GM19467 (cell line): ENCODE results near the gene GOLGA2.

Source experiments
- ATAC-seq: cut with Tn5 transposase; IDR thresholded peaks from one replicate; pipeline ENCODE4 v1.9.1; 2021; ENCODE audit warnings: mild to moderate bottlenecking, moderate library complexity; ENCODE audit not compliant: unreplicated experiment

The GOLGA2 gene

DNA sequence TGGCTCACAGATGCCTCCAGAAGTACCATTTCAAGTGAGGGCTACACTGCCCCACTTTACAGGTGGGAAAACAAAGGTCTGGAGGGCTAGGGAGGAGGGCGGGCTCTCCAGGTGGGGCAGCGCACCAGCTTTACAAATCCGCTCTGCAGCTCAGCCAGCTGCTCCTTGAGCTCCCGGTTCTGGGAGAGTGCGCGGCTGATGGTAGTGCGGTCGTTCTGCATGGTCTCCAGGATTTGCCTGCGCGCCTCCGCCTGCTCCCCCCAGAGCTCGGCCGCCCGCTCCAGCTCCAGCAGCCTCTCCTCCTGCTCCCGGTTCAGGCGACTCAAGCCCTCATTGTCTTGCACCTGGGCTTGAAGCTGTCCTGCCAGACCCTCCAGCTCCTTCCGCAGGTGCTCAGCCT is 15.5 kb downstream of the GOLGA2 start:
- no peak for ATAC-seq

DNA sequence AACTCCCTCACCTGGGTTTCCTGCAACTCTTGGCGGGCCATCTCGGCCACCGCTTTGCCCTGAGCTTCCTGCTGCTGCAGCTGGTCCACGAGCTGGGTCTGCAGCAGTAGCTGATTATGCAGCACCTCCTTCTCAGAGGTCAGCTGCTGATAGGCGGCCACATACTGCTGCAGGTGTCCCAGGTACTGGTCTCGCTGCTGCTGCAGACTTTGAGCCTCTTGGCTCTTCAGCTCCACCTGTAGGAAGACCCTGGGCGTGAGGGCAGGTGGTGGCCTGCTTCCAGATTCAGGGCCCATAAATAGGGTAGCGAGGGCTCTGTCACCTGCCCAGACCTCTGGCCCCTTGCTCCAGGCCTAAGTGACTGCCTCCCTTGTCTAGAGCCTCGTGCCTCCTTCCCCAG is 16.7 kb downstream of the GOLGA2 start:
- ATAC-seq: no peak

DNA sequence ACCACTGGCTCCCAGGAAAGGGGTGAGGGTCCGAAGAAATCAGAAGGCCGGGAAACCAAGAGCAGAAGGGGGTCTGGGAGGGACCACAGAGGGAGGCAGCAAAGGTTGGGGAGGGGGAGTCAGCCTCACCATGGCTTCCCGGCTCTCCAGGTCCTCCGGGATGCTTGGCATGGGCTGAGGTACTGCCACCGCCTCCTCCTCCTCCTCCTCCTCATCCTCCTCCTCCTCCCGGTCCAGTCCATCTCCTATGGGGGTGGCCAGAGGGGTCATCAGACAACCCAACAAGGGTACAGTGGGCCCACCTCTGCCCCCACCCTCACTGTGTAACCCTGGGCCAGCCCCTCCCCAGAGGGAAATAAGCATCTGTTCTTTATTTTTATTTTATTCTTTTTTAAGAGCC is 17.5 kb downstream of the GOLGA2 start:
- ATAC-seq: no peak

DNA sequence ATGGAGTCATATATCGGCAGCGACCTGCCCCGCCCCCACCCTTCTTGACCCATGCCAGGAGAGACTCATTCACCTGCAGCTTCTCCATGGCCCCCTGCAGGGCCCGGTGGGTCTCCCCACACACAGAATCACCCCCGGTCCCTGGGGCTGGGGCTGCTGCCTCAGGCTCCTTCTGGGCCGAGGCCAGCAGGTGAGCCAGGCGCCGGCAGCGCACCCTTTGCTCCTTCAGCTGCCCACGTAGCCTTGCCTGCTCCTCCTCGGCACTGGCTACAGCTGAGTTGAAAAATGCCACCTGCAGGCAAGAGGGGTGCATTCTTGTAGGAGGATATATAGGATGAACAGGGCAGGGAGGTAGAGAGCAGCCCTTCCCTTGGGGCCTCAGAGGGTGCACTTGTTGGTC is 17.9 kb downstream of the GOLGA2 start:
- no peak for ATAC-seq

DNA sequence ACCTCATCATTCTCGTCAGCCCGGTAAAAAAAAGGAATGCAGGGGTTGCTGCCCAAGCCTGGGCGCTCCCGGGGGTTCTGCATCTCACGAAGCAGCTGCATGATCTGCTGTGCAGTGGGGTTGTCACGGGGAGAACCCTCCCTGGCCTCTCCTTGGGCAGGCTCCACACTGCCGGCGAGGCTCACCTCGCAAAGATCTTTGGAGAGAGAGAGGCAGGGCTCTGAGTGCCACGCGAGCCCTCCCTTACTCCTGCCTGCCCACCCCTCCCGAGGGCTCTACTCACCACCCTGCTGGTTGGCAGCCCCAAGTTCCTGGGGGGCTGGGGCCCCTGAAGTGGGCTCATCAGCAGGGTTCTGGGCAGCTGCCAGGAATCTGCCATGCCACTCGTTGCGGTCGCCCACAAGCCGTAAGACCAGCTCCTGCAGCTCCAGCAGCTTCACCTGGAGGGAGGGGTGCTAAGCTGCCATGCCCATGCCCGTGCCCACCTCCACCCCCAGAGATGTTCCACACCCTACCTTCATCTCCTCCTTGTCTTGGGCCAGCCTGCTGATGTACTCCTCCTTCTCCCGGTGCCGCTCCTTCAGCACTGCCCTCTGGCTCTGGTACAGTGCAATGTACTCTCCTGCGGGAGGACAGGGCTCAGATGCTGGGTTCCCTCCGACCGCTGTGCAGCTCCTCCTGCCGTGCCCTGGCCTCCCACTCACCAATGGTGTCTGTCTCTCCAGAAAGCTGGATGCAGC is 18.6 kb downstream of the GOLGA2 start:
- ATAC-seq: no peak

DNA sequence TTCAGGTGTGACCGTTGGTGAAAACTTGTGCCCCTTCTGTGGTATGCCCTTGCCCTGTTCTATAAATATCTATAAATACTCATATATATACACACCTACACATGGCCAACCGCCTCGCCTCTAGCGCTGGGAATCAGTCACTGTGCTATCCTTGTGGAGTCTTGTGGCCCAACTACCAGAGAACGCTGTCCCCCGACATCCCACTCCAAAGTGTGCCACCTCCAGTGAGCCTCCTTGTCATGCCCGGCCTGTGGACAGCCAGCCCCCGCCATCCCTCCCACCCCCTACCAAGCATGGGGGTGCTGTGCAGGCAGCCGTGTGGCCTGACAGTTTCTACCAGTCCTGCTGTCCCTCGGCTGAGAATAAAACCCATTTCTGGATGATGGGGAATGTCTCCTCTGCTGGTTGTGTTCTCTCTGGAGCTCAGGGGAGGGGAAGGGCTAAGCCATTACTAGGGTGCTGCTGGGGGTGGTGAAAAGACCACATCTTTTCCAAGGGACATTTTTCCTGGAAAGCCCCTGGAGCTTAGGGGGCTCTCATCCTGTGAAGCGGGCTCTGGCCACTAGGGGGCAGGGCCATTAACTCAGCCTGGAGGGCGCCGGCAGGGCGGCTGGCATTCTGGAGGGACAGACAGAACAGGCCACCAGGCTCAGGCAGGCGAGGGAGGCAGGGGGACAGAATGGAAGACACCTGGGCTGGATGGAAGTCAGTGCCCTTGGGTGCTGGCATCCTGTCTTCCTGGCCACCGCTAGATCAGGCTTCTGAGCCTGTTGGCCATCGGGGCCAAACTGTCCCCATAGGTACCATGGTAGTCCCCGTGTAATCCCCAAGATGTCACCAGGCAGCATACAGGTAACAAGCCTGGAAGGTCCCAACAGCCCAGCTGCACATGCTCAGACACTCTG is 20.7 kb downstream of the GOLGA2 start:
- ATAC-seq: no peak

DNA sequence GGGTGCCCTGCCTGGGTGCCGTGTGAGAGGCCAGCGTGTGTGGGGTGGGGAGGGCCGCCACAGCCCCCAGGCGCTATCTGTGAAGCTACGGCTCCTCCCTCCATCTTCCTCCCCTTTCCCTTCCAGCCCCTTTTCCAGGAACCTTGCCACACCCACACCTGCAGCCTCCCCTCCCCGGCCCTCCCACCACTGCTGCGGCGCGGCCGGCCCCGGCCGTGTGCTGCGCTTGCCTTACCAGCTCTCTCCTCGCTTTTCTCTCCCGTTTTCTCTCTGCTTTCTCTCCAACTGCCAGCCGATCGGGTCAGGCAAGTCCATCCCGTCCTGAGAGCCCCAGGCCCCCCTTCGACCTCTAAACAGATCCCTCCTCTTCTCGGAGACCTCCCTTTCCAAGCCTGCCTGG is 21.4 kb downstream of the GOLGA2 start:
- ATAC-seq: no peak

DNA sequence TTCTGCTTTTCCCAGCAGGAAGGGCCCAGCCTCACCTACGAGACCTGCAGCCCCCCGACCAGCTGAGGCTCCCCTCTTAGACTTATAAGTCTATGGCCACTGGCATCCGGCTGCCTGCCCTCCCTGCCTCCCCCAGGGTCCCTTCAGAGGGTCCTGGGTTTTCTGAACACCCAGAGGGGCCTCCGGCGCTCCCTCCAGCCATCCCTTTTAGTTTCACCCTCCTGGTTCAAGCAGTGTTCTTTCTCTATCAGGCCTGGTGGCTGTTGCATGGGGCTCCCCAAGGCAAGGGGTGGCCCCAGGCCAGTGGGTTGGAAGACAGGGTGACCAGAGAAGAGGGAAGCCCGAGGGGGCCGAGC is 21.8 kb downstream of the GOLGA2 start:
- no peak for ATAC-seq

DNA sequence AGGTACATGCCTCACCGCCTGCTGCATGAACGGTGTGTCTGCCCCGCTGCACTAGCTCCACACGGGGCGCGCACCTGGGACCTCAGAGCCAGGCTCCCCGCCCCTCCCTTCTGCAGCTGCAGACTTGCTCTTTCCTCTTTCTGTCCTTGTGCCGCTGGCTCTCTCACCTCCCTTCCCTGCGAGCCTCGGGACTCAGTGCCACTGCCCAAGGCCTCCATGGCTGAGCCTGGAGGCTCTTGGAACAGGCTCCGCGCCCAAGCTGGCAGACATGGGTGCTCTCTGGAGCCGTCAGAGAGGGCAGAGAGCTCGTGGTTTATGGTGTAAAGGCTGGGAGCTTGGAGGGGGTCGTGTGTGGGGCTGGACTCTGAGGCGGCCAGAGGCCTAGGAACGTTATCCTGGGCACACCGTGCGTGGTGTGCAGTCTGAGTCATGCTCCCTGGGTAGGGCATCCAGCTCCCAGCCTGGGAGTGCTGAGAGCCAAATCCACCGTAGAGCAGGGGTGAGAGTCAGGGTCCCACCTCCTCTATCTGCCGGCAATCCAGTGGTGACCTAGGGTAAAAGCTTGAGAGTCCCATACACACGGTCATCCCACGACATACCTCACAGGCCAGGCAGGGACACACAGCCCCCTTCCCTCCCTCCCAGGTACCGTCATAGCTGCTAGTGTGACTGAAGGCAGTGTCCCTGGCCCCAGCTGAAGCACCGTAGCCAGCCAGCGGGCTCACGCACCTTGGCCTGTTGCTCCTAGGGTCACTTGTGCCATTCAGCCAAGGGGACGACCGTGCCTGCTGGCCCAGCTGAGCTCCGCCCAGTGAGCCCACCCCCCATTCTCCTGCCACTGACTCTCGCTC is 22.4 kb downstream of the GOLGA2 start:
- no peak for ATAC-seq

DNA sequence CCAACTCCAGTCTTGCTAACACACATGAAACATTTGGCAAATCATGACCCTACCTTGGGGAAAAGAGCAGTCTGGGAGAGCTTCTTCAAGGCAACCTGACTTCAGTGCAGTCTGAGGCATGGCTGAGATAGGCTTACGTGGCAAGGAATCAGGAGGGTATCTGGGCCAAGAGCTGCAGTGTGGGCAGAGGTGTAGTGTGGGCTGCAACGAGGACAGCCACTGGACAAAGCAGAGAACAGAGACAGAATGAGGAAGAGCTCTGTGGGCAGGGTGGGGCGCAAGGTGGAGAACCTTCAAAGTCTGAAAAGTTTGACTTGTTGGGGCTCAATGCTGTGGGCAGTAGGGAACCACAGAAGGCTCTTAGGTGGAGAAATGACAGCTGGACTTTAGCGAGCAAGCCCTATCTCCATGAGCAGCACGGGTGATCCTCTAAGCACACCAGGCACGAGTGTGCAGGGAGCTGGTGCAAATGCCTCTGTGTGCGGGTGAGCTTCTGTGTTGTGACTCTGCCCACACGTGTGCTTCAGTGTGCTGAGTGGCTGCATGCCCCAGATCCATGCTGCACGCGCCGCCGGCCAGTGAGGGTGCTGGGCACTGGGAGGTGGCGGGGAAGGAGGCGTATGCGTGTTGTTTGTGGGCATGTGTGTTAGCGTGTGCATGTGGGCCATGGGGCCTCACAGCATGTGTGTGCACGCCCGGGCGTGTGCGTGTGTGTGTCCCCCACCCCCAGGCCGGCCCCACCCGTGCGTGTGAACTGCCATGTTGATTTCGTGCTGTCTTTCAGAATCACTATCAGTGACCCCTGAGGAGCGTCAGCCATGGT is 23.3 kb downstream of the GOLGA2 start:
- no peak for ATAC-seq

DNA sequence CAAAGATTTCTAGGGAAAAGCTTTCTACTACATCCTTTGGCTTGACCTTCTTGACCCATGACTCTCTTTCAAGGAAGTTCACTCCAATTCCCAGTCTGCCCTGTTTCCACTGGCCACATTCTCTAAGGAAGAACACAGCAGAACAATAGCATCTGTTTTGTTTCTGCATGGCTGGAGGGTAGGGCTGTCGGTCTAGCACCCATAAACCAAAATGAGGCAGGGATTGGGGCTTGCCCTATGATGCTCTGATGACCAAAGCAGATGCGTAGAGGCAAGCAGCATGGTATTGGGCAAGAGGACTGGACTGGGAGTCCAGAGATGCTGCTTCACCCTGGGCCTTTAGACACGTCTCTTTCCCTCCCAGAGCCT is 24.1 kb downstream of the GOLGA2 start:
- no peak for ATAC-seq

DNA sequence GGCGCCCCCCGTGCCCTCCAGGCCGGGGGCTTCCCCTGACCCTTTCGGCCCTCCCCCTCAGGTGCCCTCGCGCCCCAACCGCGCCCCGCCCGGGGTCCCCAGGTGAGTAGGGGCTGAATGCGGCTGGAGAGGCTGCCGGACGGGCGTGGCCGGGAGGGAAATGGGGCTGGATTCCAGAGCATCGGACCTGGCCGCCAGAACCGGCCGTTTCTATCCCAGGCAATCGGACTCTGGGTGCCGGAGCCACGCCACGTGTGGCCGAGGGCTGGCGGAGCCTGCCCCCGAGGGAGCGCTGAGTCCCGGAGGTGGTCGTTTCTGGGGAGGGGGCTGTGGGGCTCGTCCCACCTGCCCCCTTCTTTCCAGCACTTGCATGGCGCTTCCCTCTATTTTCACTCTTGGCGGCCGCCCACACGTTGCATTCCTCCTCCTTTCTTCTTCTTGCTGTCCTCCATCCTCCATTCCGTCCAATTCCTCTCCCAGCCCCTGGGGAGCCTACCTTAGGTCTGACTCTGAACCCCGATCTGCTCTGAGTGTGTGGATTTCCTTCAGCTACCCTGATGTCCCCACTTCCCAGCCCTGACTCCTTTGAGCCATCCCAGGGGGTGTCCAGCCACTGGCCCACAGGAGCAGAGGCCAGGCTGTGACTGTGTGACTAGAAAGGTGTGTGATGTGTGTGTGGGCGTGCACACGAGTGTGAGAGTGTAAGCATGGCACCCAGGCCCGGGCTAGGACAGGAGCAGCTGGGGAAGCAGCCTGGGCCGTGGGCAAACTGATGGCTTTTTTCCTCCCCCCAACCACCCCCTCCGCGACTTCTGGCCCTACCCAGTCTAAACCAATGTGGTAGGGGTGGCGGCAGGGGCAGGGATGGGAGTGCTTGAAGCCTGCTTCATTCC is 24.7 kb downstream of the GOLGA2 start:
- ATAC-seq: no peak

DNA sequence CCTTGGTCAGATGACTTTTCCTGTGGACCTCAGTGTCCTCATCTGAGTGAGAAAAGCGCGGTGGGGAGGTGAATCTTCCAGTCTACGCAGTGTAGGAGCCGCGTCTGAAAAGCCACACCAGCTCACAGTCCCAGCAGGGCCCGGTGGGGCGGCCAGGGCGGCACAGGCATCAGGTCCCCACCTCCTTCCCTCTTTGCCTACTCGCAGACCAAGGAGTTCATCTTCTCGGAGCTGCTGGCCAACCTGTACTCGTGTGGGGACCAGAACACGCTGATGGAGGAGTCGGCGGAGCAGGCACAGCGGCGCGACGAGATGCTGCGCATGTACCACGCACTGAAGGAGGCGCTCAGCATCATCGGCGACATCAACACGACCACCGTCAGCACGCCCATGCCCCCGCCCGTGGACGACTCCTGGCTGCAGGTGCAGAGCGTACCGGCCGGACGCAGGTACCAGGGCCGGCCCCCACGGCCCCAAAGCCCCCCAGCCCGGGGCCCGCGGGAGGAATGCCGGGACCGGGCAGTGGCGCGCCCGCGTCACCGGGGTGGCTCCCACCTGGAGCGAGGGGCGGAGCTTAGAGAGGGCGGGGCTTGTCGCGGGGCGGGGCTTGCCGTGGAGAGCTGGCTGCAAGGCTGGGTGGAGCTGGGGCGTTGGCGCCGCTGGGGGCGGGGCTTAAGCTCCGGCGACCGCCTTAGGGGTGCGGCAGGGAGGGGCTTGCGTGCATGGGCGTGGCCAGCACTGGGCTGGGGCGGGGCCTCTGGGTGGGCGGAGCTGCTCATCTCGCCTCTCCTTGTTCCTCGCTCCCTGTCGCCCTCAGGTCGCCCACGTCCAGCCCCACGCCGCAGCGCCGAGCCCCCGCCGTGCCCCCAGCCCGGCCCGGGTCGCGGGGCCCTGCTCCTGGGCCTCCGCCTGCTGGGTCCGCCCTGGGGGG is 25.6 kb downstream of the GOLGA2 start:
- ATAC-seq: peak; percentile 88

DNA sequence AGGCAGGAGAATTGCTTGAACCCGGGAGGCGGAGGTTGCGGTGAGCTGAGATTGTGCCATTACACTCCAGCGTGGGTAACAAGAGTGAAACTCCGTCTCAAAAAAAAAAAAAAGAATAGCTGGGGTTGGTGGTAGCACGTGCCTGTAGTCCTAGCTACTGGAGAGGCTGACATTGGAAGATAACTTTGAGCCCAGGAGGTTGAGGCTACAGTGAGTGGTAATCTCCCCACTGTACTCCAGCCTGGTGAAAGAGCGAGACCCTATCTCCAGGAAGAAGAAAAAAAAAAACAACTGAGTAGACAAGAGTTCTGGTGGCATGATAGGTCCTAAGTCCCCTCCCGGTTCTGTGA is 26.3 kb downstream of the GOLGA2 start:
- ATAC-seq: no peak

DNA sequence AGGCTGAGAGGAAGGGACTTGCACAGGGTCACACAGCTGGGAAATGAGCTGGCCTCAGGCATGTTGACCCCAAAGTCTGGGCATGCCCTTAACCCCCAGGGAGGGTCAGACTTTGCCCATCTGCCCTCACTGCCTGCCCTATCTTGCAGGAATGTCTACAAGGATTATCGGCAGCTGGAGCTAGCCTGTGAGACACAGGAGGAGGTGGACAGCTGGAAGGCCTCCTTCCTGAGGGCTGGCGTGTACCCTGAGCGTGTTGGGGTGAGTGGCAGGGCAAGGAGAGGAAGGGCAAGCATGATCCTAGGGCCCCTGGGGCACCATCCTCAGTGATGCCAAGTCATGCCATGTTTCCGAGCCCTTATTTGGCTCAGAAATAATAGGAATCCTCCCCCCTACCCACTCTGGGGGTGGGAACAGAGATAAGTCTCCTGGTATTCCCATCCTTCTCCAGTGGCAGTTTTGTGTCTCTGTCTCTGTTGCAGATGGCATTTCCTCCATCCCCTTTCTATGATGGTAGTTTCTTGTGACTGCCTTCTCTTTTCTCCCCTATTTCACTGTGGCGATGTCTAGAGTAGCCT is 28.5 kb downstream of the GOLGA2 start:
- ATAC-seq: no peak

DNA sequence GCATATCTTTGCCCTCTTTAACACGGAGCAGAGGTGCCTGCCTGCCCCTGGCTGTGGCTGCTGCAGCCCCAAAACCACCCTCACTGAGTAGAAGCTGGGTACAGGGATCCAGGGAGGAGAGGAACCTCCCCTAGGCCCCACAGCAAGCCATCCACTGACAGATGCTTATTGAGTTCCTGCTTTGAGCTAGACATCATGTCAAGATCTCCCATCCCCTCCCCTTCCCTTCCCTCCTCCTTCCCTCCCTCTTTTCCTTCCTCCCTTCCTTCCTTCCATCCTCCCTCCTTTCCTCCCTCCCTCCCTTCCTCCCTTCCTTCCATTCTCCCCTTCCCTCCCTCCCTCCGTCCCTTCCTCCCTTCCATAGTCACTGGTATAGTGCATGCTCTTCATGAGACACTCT is 29.3 kb downstream of the GOLGA2 start:
- ATAC-seq: no peak

DNA sequence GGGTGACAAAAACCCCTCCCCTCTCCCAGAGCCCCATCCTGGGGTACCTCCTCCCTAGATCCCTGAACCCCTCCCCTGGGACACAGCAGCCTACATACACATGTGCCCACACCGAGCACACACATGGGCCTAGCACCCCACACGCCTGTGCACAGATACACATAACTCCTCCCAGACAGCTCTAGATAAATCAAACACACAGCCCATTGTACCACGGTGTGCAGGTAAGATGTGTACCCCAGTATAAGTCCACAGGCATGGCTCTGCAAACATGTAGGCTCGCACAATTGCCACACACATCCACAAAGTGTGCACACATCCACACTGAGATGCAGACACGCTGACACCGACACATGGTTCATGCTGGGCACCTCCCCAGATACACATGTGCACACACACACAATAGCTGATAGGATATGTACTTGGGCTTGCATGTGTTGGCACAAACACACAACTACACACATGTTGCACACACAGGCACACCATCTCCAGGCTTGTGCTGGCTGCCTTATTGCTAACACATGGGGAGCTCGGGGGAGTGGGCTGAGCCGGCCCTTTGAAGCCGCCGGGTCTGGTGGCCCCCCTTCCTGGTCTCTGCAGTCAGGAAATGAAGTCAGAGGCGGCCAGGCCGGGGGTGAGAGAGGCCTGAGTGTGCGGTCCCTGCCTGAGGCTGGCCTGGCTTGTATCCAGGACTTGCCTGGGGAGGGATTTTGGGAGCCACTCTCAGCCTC is 30.2 kb downstream of the GOLGA2 start:
- no peak for ATAC-seq

DNA sequence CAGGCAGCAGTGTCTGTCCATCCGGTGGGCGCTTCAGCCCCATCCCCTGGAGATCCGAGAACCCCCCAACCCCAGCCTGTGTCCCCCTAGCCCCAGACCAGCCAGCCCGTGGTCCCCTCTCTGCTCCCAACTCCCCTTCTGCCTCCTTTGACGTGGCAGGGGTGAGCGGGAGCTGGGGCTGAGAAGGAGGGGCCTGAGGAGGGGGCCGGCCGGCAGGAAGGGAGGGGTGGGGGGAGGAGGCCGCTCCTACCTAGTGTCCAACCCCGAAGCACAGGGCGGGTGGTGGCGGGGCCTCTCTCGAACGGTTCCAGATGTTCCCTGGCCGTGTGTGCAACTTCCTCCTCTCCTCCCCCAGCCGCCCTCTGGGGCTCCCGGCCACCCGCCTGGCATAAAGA is 31.0 kb downstream of the GOLGA2 start:
- no peak for ATAC-seq
